Measurements from ENCODE around the gene BRK1.

- TF ChIP-seq CHD2 (IDR thresholded peaks at IDR 0.05; ENCODE audit: low read depth, low read length) (no peak), CTCF (IDR thresholded peaks at IDR 0.05 in 2 of 3, conservative IDR thresholded peaks at IDR 0.05 in 1 of 3; ENCODE audit: insufficient read depth in 2 of 3, low read depth in 1 of 3, low read length in 3 of 3) (no peak), PKNOX1 (IDR thresholded peaks at IDR 0.05) (no peak), EGR1 (conservative IDR thresholded peaks at IDR 0.05) (no peak), RAD21 (CRISPR knock-in tag; conservative IDR thresholded peaks at IDR 0.05 in 1 of 2, IDR thresholded peaks at IDR 0.05 in 1 of 2) (no peak), POLR2A (conservative IDR thresholded peaks at IDR 0.05) (no peak), ILK (tag; IDR thresholded peaks at IDR 0.05; ENCODE audit: borderline replicate concordance, low read depth) (no peak)
Observed at GRCh38 chr3:10122724-10123123, 7.2 kb downstream of the BRK1 start.

Data from K562 (cell line).